ENCODE results near the gene CAMKK1. TPM values are rescaled to one million over a fixed set of nuclear protein-coding genes. Genes with fewer than 3 reads are reported as not detected.
"Not testable (repeated sequence)": the region's sequence is repeated elsewhere in the genome, so short reads cannot be mapped to it uniquely, and the experiment has no call there.

The CAMKK1 gene
- total and polyA plus RNA-seq, 2 of the 4 experiments (the other 2 are of a cell fraction): 4.1 to 8.2 TPM

DNA sequence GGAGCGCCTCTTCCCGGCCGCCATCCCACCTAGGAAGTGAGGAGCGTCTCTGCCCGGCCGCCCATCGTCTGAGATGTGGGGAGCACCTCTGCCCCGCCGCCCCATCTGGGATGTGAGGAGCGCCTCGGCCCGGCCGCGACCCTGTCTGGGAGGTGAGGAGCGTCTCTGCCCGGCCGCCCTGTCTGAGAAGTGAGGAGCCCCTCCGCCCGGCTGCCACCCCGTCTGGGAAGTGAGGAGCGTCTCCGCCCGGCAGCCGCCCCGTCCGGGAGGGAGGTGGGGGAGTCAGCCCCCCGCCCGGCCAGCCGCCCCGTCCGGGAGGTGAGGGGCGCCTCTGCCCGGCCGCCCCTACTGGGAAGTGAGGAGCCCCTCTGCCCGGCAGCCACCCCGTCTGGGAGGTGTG is 38.6 kb downstream of the CAMKK1 start:
- WGBS, 2 experiments (ENCODE audit: extremely low coverage in 2 of 2, insufficient read length in 1 of 2): no CpG with 5 or more reads among the region's 36 CpGs

More for the DNA sequence above, 38.6 kb downstream of the CAMKK1 start:
- H3K79me1 ChIP-seq (ENCODE audit: low read depth in 1 of 2, low read length in 2 of 2); H3K4me3 ChIP-seq (ENCODE audit: insufficient read depth, low read depth, low read length); intact Hi-C loops (cut with micrococcal nuclease); H3K9ac ChIP-seq (ENCODE audit: low read depth, low read length); POLR2A ChIA-PET (ENCODE audit: unreplicated experiment); H4K91ac ChIP-seq (ENCODE audit: insufficient read depth, low read depth, low read length); H3K4me2 ChIP-seq (ENCODE audit: low read depth, low read length); H3K14ac ChIP-seq (replicated peaks; ENCODE audit: low read depth, low read length); H3K9me1 ChIP-seq (ENCODE audit: insufficient read depth, low read length); H4K8ac ChIP-seq (ENCODE audit: low read depth in 2 of 2, low read length in 2 of 2); H4K20me1 ChIP-seq (ENCODE audit: insufficient read depth, low read length); H3K18ac ChIP-seq (ENCODE audit: low read depth, low read length); H4K5ac ChIP-seq (ENCODE audit: low read depth, low read length); H2BK15ac ChIP-seq (ENCODE audit: low read depth, low read length); in situ Hi-C loops (cut with MboI; ENCODE audit: low sequenced_read_pairs); H3K27me3 ChIP-seq (ENCODE audit: control insufficient read depth, insufficient read depth, low read length); H3K4me1 ChIP-seq (ENCODE audit: control insufficient read depth, insufficient read depth, low read length); H3K56ac ChIP-seq (ENCODE audit: extremely low read depth, insufficient read depth, low read length); H3K36me3 ChIP-seq (ENCODE audit: control insufficient read depth, insufficient read depth, low read length); H3K4ac ChIP-seq (ENCODE audit: low read depth, low read length); ATAC-seq (ENCODE audit: low read depth); H2AK5ac ChIP-seq (ENCODE audit: low read depth, low read length); dilution Hi-C loops (cut with HindIII; ENCODE audit: low sequenced_read_pairs, unreplicated experiment); H3K9me3 ChIP-seq (ENCODE audit: control insufficient read depth, insufficient read depth, low read length); H2BK5ac ChIP-seq (ENCODE audit: low read depth, low read length, poor library complexity, severe bottlenecking); DNase-seq; H2BK120ac ChIP-seq (ENCODE audit: low read depth, low read length); BruUV-seq (replicated peaks); H2AK9ac ChIP-seq (replicated peaks; ENCODE audit: low read depth, low read length, poor library complexity); H3K23ac ChIP-seq (ENCODE audit: low read depth, low read length); CTCF ChIA-PET; H2BK20ac ChIP-seq (ENCODE audit: low read depth, low read length); H3K27ac ChIP-seq (ENCODE audit: insufficient read depth, low read length); H2AFZ ChIP-seq (replicated peaks; ENCODE audit: low read length, poor library complexity): not testable (repeated sequence)
